Amygdala (tissue), 56 donors: ENCODE measurements around the gene TGFBR1.

Source experiments
- DNase-seq, 56 donors: peaks; one replicate each; lab custom pipeline; 2025; lab: John Stamatoyannopoulos, UW

Gene TGFBR1

DNA sequence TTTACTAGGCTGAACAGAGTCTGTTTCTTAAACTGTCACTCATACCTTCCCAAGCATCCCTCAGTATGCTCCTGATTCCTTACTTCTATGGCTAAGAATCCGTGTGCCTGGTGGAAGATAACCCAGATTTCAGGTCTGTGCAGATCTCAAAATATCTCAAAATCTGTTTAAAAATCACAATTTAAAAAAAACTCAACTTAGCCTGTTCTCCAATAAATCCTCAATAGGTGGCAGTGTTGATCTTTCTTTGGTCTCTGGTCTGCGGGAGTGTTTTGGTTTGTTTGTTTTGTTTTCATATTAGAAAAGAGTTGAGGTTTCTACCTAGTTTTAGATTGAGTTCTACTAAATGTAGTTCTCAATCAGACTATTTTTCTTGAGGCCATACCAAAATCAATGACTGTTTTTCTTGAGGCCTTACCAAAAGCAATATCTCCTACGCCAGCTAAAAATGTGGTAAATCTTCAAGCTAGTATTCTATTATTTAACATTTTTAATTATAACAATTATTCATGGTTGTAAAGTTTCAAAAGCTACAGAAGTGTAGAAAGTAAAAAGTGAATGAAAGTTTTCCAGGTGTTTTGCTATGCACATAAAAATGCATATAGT, 57.9 kb downstream of the TGFBR1 start:
- DNase-seq = peak in 1 of 56 donors; percentile 13

DNA sequence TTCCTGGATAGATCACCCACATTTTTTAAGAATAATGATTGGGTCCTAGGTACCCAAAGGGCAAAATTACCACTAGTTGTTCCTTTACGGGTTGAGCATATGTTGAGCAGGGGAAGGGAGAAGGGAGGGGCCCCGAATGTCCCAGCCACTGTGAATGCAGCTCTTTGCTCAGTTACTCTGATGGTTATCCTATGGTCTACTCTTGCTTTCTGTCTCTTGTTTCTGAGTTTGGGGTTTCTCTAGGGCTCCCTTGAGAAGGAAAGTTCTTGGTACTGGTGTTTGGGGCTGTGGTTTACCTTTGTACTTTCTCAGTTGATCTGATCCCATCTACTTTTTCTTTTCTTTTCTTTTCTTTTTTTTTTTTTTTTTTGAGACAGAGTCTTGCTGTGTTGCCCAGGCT, 61.2 kb downstream of the TGFBR1 start:
- DNase-seq = no peak

DNA sequence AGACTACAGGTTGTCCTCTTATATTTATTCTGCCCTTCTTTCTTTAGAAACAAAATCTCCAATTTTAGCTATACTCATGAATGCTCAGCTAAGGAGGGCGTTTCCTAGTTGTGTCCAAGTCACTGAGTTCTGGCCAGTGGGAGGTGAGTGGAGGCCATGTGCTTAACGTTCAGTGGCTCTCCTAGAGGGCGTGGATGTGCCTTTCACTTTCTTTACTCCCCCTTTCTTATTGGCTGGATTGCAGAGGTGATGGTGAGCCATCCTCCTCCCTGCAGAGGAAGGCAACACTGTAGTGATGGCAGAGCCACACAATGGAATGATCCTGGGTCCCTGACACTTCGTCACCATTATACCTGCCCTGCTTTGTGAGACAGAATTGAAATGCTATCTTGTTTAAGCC, 62.2 kb downstream of the TGFBR1 start:
- DNase-seq = no peak

DNA sequence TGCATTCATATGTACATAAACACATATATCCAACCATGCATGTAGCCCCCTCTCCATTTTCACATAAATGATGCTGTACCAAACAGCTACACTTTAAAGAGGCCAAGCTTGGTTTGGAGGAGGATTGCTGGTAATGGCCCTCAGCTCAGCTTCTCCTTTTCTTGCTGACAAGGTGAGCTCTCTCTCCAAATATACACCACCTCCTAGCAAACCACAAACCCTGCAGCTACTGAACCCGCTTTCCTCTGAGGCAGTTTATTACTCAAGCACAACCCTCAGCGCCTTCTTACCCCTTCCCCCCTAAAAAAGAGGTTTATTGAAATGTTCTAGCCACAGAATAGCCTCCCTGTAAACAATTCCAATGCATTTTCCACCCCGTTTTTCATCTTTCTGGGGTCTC, 62.8 kb downstream of the TGFBR1 start:
- no peak for DNase-seq

DNA sequence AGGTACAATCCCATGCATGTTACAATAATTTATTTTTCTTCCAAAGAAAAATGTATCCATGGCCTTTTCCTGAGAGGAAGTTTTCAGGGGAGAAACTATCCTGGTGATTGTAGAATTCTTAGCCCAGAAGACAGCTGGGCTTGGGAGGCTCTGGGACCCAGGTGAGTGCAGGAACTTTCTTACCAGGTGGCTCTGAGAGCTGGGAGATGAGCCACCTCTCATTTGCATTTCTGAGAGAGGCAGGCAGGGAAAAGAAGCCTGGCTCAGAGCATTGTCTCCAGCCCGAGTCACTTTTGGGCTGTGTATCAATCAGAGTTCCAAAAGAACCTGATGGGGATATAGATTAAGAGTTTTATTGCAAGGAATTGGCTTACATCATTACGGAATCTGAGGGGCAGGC, 64.2 kb downstream of the TGFBR1 start:
- DNase-seq = no peak

DNA sequence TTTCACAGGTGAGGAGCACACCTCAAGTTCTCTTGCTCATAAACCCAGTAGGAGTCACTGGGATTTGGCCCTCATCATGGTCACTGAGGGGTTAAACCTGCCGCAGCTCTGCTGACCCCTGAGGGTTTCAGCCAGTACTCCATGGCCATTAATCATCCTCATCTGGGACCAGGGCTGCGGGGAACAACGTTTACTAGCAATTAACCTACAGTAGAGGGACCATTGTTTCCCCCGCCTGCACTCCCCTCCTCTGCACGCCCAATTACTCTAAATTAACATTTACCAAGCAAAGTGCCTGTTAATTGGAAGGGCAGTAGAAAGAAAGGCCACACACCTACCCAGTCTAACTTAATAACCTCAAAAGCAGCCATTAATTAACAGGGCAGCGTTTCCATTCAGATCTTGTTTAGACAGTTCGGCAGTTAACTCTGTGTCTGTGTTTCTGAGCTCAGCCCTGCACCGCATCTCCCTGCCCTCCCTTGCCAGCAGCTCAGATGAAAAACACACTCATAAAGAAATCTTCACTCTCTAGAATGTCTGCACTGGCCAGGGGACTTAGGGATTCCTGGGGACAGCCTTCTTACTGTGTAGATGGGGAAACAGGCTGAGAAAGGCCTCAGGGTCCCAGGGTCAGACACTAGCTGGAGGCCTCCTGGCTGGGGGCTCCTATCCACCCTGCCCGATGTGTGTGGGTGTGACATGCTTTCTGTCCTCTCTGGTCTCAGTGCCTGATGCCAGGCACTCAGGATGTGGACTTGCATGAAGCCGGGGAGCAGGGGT, 65.3 kb downstream of the TGFBR1 start:
- DNase-seq = no peak

DNA sequence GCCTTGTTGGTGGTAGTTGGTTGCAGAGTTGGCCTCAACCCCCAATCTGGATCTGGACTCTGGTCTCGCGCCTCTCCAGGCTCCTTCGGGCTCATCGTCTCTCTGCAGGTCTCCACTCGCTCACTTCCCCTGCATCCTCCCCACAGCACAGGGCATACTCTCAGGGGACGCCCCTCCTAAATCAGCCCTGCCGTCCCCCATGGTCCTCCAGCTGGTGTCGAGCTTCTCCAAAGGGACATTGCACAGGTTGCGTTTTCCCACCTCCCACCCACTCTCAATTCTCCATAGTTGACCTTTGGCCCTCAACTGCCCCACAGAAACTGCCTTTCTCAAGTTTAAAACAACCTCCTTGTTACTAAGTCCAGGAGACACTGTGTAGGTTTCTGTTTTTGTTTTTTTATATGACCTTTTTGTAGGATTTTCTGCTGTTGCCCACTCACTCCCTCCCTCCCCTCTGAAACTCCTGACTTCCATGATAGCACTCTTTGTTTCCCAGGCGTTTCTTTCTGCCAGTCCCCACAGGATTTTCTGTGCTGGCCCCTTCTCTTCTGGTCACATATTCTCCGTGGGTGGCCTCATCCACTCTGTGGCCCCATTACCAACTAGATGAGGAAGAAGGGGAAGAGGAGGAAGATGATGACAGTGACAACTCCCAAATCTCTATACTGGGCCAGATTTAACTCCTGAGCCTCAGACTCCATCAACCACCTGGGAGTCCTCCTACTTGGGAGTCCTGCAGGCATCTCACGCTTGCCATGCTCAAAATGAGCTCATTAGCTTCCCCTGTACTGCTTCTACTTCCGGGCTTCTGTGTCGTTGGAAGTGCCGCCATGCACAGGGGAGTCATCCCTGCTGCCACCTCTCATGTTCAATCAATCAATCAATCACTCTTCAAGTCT, 66.6 kb downstream of the TGFBR1 start:
- no peak for DNase-seq

DNA sequence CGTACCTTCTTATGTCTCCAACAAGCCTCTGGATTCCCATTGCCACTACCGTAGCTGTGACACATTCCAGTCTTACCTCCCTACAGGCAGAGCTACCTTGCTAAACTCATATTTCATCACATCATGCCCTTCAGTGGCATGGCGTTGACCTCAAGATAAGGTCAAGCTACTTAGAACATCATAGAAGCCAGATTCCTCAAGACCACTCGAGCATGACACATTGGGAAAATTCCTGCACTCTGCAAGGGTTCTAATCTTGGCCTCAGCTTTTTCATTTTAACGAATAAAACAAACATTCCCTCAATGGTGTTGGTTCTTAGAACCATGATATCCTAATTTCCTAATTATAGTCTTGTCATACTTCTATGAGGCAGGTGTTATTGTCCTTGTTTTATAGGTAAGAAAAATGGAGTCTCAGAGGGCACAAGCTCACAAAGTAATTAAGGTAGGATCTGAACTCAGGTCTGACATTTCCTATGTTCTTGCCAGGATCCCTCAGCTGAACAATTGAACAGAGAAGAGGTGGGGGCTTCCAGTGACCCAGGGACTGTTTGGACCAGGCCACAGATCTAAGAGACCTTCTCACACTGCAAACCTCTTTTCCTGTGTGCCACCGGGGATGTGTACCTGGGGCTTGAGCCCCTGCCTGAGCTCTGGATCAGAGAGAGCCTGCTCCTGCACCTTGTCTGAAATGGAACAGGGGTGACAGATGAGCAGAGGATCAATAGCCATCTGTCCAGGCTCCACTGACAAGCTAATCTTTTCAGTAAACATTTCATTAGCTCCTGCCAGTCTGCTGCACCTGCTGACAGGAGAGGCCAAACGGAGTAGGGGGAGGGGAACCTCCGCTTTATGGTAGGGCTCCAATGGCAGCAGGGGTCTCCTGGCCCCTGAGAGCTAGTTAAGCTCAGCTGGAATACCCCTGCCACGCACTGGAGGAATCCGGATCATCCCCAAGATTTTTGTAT, 67.5 kb downstream of the TGFBR1 start:
- DNase-seq = no peak

DNA sequence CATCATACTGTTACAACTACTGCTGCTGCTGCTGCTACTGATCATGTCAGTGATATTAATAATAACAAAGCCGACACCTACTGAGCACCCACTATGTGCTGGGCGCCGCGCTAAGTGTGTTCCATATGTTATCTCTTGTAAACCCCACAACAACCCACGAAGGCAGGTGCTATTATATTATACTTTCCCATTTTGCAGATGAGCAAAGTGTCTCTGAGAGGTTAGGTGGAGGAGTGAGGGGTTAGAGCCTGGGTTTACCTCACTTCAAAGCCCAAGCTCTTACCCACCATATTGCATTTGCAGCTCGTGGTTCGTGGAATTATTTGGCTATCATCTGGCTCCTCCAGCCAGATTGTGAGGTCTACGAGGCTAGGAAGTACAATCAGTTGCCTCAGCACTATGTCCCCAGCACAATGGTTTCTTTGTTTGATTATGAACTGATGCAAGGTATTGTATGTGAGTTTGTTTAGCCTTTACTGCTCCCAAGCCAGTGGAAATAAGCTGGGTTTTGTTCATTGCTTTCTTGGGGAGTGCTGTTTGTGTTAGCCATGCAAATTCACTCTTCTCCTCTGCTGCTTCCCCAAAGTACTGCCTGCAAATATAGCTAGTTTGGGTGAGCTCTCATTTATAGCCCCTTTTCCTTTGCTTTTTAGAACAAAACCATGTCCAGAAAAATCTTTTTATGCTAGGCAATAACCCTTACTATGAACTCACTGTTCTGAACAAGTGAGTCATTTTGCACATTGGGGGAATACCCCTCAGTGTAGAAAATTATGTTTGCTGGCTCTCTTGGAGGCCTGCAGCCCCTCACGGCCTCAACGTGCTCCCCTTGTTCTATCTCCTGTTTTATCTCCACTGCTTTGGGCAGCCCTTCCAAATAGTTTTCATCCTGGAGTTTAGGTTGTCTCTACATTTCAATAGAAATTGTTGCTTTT, 68.9 kb downstream of the TGFBR1 start:
- peak in 1 of 56 donors; percentile 19 for DNase-seq

DNA sequence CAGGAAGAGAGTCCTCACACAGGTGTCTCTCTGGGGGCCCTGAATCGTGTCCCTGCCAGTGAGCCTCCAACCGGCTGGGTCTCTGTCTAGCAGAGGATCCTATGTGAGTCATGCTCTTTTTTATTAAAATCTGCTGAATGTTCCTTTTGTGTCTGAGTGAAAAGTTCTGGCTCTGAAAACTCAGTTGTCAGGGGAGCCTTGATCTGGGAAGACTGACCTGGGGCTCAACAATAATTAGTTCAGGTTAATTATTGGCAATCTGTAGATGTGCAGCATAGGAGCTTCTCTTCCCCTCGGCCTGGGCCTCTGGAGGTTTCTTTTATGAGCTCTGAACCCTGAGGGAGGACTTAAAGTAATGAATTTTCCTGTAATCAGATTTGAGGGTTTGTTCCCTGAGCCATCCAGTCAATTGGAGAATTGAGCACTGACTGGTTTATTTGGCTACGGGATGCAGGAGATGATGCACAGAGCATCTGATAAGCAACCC, 71.7 kb downstream of the TGFBR1 start:
- DNase-seq = no peak

DNA sequence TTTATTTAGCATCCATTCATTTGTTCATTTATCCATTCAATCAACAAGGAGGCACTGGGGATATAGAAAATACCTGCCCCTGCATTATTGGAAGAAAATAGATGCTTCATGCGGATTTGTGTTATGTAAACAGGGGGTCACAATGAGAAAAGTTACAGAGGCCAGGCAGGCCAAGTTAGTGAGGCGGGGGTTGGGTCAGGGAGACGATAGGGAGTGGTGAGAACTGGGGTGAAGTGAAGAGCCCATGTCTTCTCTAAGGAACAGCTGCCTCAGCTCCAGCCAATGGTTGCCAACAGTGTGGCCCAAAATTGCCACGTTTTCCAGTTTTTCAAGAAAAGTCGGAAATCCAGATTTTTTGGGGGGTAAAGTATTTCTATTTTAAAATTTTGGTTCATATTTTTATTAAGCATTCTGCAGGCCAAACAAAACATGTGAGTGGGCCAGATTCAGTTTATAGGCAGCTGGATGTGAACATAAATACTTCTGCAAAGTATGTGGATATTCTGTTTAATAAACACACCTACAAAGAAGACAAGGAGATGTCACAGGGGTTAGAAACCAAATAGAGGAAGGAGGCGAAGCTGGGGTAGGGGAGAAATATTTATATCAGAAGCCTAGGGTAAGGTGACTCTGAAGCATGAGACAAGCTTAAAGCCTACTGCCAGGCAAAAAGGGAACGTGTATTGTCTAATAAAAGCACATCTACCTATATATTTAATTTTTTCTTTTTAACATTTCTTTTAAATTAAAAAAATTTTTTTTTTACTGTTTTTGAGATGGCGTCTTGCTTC, 72.9 kb downstream of the TGFBR1 start:
- DNase-seq = no peak

DNA sequence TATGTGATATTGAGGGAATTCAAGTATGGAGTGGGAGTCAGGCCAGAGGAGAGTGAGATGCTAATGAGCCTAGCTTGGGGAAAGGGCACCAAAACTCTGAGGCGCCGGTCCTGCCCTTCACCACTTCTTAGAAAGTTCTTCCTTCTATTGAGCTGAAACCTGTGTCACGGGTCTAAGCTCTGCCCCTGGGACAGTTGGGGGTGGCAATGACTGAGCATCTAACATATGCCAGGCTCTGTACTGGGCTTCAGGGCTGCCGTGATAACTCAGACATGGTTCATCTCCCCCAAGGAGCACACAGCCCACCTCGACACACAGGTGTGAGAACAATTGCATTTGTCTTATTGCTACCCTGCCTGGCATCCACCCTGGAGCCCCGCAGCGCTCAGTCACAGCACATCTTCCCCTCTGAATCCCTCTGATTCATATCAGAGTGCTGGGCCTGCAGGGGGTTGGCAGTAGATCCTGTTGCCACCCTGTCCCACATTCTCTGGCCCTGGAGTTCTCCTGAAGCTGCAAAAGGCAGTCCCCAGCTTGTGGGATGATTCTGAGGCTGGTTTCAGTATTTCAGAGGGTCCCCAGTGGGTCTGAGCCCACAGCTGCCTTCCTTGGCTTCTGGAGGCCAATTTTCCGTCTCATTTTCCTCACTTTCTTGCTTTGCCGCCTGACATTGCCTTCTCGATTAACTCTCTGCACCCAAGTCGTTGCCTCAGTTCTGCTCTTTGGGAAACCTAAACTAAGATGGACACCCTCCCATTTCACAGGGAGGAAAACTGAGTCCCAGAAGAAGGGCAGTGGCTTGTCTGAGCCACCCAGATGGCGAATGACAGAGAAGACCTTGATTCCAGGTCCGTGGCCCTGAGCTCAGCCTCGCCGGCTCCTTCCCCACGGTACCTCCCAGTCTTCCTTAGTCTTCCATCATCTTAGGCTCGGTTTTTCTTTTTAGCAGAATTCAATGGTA, 74.3 kb downstream of the TGFBR1 start:
- DNase-seq = no peak

DNA sequence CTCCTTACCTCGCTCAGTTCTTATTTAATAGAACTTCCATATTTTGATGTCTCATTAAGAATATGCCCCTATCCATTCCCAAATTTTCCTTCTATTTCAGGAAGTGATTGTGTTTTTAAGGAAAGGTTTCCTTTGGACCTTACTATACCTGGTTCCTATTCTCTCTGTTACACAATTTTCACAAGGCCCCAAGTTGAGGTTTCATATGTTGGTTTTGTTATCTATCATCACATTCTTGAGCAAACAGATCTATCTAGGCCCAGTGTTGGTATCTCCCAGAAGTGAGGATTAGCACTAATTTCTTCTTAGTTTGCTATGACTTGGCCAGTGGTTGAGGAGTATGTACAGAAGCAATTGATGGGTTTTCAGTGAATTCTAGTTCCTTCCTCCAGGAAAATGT, 75.3 kb downstream of the TGFBR1 start:
- DNase-seq = no peak

DNA sequence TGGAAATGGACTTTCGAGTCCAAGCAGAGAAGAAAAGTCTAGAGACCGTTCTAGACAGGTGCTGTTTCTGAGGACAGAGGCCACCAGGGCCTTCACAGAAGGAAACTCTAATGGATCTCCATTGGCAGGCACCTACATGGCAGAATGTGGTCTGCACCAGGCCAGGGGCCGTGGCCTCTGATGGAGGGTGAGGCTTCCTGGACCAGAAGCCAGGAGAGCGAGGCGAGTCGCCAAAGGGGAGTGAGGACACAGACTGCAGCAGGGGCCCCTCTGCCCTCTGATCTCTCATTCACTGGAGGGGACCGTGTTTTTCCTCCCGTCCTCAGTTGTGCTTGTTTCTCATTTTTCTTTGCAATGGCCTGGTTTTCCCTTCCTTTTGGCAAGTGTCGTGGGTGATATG, 75.7 kb downstream of the TGFBR1 start:
- no peak for DNase-seq

DNA sequence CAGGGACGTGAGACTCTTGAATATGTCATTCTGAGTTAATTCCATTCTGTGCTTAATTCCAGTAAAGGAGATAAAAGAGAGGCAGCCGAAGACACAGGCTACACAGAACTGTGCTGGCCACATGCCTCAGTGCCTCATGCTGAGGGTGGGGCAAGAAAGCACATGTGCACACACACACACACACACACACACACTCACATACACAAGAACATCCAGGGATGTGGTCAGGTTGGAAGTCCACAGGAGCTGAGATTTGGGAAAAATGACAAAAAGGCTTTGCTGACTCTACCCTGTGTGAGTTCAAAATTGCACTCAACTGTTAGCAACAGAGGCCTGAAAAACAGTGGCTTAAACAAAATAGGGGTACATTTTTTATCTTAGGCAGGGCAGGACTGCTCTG, 76.3 kb downstream of the TGFBR1 start:
- no peak for DNase-seq

DNA sequence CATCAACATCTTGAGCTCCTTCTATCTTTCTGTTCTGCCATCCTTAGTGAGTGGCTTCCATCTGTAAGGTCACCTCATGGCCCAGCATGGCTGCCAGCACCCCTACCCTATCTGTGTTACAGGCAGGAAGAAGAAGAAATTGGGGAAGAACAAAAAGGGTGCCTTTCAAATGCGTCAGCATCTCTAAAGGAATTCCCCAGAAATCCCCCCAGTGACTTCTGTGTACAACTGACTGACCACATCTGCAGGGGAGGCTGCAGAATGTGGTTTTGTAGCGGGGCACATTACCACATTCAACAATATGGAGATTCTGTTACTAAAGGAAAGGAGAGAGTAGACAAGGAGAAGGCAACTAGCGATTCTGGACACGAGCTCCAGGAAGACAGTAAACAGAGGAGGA, 76.7 kb downstream of the TGFBR1 start:
- DNase-seq = no peak

DNA sequence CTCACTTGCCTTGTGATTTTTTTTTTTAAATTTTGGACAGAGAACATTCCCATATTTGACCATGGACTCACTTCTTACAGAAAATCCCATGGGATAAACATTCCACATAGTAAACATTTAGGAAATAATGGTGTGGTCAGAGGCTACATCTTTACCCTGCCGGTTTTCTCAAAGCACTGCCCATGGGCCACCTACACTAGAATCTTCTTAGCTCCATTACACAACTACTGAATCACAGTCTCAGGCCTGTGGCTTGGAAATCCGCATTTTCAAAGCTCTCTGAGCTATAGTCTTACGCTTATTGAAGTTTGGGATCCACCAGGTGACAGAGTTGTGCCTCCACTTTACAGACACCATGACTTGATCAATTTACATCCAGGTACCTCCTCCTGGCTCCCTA, 77.4 kb downstream of the TGFBR1 start:
- no peak for DNase-seq
